GM19043 (cell line): ENCODE data around the gene AGAP1.

Source experiments
- ATAC-seq: cut with Tn5 transposase; IDR thresholded peaks from one replicate; pipeline ENCODE4 v1.9.1; 2021; ENCODE audit warnings: low read depth; ENCODE audit not compliant: unreplicated experiment

Gene AGAP1

DNA sequence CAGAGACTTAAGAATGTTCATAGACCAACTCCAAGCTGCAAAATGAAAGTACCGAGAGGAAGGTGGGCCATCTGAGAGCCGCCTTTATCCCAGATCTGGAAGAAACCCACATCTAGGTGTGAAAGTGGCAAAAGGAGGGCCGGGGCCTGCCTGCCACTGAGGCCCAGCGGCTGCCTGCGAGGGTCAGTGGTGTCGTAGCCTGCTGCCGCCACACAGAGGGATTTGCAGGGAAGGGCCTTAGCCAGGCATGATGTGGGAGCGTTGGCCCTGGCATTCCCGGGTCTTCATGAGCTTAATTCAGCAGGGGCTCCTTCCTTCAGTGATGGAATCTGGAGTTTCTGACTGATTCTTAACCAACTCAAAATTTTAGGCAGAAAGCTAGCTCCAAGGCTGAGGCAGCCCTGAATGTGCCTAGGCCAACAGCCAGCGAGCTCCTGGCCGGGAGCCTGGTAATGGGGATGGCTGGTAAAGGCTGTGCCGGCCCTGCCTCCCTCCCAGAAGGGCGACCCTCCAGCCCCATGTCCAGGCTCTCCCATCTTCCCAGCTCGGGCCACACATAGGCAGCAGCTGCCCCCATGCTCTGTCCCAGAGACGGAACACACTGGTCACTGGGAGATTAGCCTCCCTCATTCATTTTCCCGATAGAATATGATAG is 230.1 kb downstream of the AGAP1 start:
- no peak for ATAC-seq

GRCh38 chr2:235725016-235725489 is 231.2 kb downstream of the AGAP1 start:
- ATAC-seq: no peak

- ATAC-seq: no peak
Measured at GRCh38 chr2:235725841-235726240, 232.0 kb downstream of the AGAP1 start.

GRCh38 chr2:235726554-235726953 is 232.7 kb downstream of the AGAP1 start:
- no peak for ATAC-seq

DNA sequence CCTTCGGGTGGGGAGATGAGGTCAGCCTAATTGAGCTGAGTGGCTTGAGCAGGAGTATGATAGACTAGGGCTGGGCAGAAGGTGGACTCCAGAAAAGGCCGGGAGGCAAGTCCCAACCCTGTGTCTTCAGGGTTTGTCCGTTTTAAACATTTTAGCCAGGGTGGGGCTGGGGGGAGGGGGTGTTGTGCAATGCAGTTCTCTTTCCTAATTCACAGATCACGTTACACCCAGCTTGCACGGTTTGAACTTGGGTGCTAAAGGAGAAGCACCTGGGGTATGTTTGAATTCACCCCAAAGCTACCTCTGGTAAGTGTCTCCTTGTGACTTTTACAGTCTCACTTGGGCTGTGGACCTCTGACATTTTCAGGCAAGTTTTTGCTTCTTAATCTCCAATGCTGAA is 233.3 kb downstream of the AGAP1 start:
- no peak for ATAC-seq

DNA sequence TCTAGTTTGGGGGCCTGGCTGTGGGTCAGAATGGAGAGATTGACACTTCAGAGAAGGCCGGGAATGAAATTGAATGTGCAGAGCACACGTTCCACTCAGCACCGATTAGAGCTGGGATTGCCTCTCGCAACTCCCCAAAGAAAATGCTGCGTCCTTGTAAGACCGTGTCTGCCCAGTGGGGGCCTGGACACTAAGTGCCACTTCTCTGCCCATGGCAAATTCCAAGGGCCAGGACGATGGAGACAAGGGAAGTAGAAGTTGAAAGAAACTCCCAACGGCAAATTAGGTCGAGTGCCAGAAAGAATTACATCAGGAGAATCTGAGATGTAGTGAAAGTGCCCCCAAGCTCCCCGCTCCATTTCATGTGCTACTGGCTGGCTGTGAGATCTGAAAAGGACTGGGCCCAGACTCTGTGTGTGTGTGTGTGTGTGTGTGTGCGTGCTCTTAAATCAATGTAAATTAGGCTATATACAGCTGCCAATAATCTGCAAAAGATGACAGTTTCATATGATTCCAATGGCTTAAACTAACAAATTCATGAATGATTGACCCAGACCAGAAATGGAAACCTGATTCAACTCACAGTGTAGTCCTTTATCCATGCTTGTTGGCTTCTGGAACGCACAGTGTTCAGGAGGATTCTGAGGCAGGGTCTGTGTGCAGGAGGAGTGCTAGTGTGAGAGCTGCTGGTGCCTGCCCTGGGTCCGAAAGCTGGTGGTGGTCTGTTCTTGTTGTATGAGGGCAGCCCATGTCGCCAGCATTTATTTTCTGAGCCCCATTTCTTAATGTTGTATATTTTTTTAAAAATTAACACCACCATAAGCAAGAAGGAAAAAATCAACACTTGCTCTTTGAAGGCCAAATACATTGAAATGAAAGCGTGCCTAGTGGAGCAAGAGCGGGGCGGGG is 234.3 kb downstream of the AGAP1 start:
- ATAC-seq: no peak

GRCh38 chr2:235728800-235729556 is 235.1 kb downstream of the AGAP1 start:
- ATAC-seq: no peak

GRCh38 chr2:235729557-235729947 is 235.7 kb downstream of the AGAP1 start:
- ATAC-seq: no peak

- ATAC-seq: no peak
Measured at GRCh38 chr2:235730115-235730514, 236.3 kb downstream of the AGAP1 start.

GRCh38 chr2:235733761-235734160 is 239.9 kb downstream of the AGAP1 start:
- no peak for ATAC-seq

- no peak for ATAC-seq
Measured at GRCh38 chr2:235734168-235734567, 240.3 kb downstream of the AGAP1 start.

GRCh38 chr2:235734688-235735231 is 240.9 kb downstream of the AGAP1 start:
- ATAC-seq: no peak

DNA sequence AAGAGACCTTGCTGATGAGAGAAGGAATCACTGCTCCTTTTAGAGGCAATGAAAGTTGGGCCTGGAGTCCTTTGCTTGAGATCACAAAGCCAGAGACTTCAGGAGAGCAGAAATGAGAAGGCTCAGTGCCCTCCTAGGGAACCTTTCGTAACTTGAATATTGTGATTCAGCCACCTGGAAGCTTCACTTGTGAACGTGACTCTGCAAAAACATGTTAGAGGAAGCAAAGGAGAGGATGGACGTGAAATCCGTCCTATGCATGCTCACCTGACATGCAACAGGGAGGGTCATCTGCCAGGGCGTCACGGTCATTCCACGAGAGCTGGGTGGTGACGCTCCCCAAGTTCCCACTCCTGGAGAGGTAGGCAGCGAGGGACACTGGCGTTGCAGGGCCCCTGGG is 243.6 kb downstream of the AGAP1 start:
- ATAC-seq: no peak

GRCh38 chr2:235737840-235738239 is 244.0 kb downstream of the AGAP1 start:
- ATAC-seq: no peak

- no peak for ATAC-seq
Measured at GRCh38 chr2:235739704-235740415, 246.0 kb downstream of the AGAP1 start.

DNA sequence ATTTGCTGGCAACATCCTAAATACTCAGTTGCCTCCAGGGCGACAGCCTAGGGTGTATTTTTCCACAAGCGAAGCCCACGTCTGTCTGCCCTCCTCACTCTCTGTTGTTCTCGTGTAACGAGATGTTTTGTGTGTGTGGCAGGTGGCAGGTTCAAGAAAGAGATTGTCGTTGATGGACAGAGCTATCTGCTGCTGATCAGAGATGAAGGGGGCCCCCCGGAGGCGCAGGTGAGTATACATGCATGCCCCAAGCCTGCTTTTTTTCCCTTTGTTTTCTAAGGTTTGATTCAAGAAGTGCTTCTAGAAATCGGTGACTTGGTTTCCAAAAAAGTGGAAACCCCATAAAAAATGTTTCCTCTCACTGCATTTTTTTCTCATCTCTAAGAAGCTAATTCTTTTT is 247.0 kb downstream of the AGAP1 start:
- ATAC-seq: no peak

DNA sequence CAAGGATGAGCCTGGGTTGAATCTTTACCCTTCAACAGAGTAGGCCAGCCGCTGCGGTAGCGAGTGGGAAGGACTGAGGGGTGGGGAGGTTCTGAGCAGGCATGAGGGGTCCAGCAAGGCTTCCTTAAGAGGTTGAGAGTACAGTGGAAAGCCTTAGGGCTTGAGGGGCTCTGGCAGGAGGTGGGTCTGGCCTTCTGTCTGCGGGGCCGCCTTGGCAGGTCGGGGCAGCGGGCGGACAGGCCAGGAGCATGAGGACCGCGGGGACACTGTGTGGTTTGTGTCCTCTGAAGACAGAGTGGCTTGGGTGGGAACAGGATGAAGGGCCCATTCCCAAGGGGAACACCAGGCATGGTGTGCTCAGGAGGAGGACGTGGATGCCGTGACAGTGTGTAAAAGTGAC is 250.3 kb downstream of the AGAP1 start:
- ATAC-seq: no peak

DNA sequence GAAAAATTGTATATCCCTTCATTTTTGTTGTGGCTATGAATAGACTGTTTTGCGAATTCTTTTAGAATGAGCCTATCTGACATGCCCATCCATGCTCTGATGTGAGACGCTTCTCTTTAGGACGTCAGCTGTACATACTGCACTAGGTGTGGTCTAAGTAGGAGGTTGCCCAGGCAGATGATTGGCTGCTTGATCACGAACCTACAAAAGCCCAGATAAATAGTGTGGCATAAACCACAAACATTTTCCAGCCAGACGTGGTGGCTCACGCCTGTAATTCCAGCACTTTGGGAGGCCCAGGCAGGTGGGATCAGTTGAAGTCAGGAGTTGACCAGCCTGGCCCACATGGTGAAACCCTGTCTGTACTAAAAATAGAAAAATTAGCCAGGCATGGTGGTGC is 251.8 kb downstream of the AGAP1 start:
- ATAC-seq: no peak

- ATAC-seq: no peak
Measured at GRCh38 chr2:235746257-235746934, 252.6 kb downstream of the AGAP1 start.
